OCI-LY3 (cell line): ENCODE measurements around the gene NQO1.
A peak's percentile ranks its signal among the peaks of the same experiment; 100 is the strongest.

Source experiments
- H2AFZ ChIP-seq: fragments of 200-600, 300-600 bp; shearing (Covaris generic); 2 replicates; pipeline ENCODE4 v1.6.0; 2014; ENCODE audit warnings: antibody characterized with exemption, low read depth, low read length
- H3K27ac ChIP-seq: fragments of 200-600, 300-600 bp; sonication (generic); 2 replicates; pipeline ENCODE4 v1.5.1; 2014; ENCODE audit warnings: mild to moderate bottlenecking, low read length, moderate library complexity, mixed read lengths
- H3K27me3 ChIP-seq: fragments of 200-600, 300-600 bp; sonication (generic); 2 replicates; pipeline ENCODE4 v1.6.1; 2014; ENCODE audit warnings: low read depth, low read length, mixed read lengths
- H3K36me3 ChIP-seq: fragments of 200-600, 300-600 bp; sonication (generic); replicated peaks from 2 replicates; pipeline ENCODE3; 2014; ENCODE audit warnings: low read depth, low read length, mixed read lengths
- H3K4me1 ChIP-seq: fragments of 300-600, 200-600 bp; sonication (generic); 2 replicates; pipeline ENCODE4 v1.6.1; 2014; ENCODE audit warnings: low read length, mixed read lengths
- H3K4me2 ChIP-seq: fragments of 200-600, 300-600 bp; sonication (generic); 2 replicates; pipeline ENCODE4 v1.6.1; 2014; ENCODE audit warnings: low read length, mixed read lengths
- H3K4me3 ChIP-seq: fragments of 300-600, 200-600 bp; sonication (generic); 2 replicates; pipeline ENCODE4 v1.5.1; 2014; ENCODE audit warnings: antibody characterized with exemption, mild to moderate bottlenecking, low read length, moderate library complexity
- H3K79me2 ChIP-seq: fragments of 300-600, 200-600 bp; shearing (Covaris generic); 2 replicates; pipeline ENCODE4 v1.6.1; 2014; ENCODE audit warnings: mild to moderate bottlenecking, low read length, mixed read lengths
- H3K9ac ChIP-seq: fragments of 300-600, 200-600 bp; shearing (Covaris generic); 2 replicates; pipeline ENCODE4 v1.6.0; 2014; ENCODE audit warnings: mild to moderate bottlenecking, low read length, moderate library complexity
- H3K9me3 ChIP-seq: fragments of 200-600, 300-600 bp; shearing (Covaris generic); 2 replicates; pipeline ENCODE4 v1.6.1; 2014; ENCODE audit warnings: low read length, mixed read lengths; ENCODE audit not compliant: insufficient read depth
- H4K20me1 ChIP-seq: fragments of 200-600, 300-600 bp; sonication (generic); 2 replicates; pipeline ENCODE4 v1.6.1; 2016; ENCODE audit warnings: low read length, mixed read lengths; ENCODE audit not compliant: insufficient read depth
- EZH2phosphoT487 ChIP-seq: fragments of 200-600 bp; shearing (Covaris generic); IDR thresholded peaks from 2 replicates; pipeline ENCODE4 v1.6.1; 2018; ENCODE audit warnings: antibody characterized with exemption, mixed run types, low read depth
- TF ChIP-seq, protein P1 (sequence below): fragments of 200-600, 300-600 bp; sonication (generic); IDR thresholded peaks from 2 replicates; pipeline ENCODE4 v1.5.1; 2014; ENCODE audit warnings: antibody characterized with exemption, low read length, low read depth

NQO1 gene

DNA sequence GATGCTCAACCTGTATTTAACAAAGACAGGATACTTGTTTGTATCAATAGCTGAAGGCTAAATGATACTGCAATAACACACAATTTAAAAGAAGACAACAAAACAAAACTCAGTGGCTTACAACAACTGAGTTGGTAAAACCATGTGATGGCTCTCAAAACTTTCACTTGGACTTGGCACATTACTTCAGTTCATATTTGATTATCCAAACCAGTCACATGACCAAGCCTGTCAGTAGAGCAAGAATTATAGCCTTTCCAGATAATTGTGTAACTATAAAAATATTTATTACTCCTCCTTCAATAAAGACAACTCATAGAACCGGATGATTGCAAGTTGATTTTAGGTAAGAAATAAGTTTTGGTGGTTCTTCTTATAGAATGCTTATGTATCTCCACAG lies 56.8 kb downstream of the NQO1 start:
- Histone ChIP-seq H3K9ac (no peak overlapping the region), H3K27me3 (no peaks in the 10 kb centered on the region), H4K20me1 (no peaks in the 10 kb centered on the region), H3K4me2 (no peak overlapping the region; the same call in 1 of the 2 replicates), H3K36me3 (peaks cover 19% of the 10 kb centered on the region), H3K4me1 (peaks cover 23% of the 10 kb centered on the region), H3K4me3 (no peak overlapping the region), H2AFZ (no peak overlapping the region), H3K27ac (peak overlapping the region; percentile 57), H3K79me2 (no peaks in the 10 kb centered on the region), H3K9me3 (no peaks in the 10 kb centered on the region)
- TF ChIP-seq, protein P1, sequence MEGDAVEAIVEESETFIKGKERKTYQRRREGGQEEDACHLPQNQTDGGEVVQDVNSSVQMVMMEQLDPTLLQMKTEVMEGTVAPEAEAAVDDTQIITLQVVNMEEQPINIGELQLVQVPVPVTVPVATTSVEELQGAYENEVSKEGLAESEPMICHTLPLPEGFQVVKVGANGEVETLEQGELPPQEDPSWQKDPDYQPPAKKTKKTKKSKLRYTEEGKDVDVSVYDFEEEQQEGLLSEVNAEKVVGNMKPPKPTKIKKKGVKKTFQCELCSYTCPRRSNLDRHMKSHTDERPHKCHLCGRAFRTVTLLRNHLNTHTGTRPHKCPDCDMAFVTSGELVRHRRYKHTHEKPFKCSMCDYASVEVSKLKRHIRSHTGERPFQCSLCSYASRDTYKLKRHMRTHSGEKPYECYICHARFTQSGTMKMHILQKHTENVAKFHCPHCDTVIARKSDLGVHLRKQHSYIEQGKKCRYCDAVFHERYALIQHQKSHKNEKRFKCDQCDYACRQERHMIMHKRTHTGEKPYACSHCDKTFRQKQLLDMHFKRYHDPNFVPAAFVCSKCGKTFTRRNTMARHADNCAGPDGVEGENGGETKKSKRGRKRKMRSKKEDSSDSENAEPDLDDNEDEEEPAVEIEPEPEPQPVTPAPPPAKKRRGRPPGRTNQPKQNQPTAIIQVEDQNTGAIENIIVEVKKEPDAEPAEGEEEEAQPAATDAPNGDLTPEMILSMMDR, result no peak
- no peak for TF ChIP-seq EZH2phosphoT487

DNA sequence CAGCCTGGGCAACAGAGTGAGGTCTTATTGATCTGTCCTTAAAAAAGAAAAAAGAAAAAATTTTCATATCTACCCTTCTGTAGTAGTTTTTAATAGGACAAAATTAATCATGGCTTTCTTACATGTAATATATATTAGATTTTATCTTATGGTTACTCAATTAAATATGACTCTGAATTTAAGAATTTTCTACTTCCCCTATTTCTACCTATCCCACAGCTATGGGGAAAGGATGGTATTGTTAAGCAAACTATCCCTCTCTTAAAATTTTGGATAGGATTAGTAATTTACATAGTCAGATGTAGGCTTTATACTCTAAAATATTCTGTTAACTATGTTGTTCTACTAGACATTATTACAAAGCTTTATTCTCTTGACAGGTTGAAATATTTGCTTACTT lies 62.5 kb downstream of the NQO1 start:
- Histone ChIP-seq H3K4me2 (no peak overlapping the region), H3K27ac (no peak overlapping the region), H3K36me3 (peaks cover 18% of the 10 kb centered on the region), H4K20me1 (no peaks in the 10 kb centered on the region), H3K4me3 (no peak overlapping the region), H3K79me2 (no peaks in the 10 kb centered on the region), H2AFZ (no peak overlapping the region), H3K9ac (no peak overlapping the region), H3K4me1 (no peaks in the 10 kb centered on the region), H3K9me3 (no peaks in the 10 kb centered on the region), H3K27me3 (no peaks in the 10 kb centered on the region)
- TF ChIP-seq EZH2phosphoT487, result no peak
- TF ChIP-seq, protein P1, result no peak

DNA sequence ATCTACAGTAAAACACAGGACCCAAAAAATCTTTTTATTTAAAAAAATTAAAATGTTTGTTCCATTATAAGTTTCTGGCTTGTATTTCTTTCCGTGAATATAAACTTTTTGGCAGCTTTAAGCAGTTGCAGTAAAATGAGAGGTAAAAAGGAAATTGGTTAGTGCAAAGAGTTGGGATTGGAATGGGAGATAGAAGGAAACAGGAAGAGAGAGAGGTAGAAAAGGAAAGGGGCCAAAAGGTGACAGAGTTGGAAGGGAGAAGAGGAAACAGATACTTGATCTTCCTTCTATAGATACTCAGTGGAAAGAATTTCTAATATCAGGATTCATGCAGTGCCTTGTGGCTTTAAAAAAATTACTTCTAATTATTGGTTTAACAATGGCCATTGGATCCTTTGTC lies 63.5 kb downstream of the NQO1 start:
- no peak for TF ChIP-seq EZH2phosphoT487
- TF ChIP-seq, protein P1, result no peak
- H3K36me3 ChIP-seq, result peaks cover 17% of the 10 kb centered on the region
- H3K9me3 ChIP-seq, result no peaks in the 10 kb centered on the region

DNA sequence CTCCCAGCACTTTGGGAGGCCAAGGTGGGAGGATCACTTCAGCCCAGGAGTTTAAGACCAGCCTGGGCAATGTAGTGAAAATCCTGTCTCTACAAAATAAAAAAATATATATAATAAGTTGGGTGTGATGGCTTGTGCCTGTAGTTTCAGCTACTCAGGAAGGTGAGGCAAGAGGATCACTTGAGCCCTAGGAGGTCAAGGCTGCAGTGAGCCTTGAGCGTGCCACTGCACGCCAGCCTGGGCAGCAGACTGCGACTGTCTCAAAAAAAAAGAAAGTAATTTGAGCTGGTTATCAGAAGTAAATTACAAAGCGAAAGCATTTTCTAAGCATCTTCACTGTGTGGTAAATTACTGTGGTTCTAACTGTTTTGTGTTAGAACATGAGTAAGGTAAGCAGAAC lies 66.2 kb downstream of the NQO1 start:
- Histone ChIP-seq H2AFZ (no peak overlapping the region), H3K27ac (no peak overlapping the region), H3K79me2 (no peaks in the 10 kb centered on the region), H3K9me3 (no peaks in the 10 kb centered on the region), H3K4me3 (no peak overlapping the region), H3K36me3 (peaks cover 27% of the 10 kb centered on the region), H4K20me1 (no peaks in the 10 kb centered on the region), H3K4me2 (no peak overlapping the region), H3K9ac (no peak overlapping the region), H3K27me3 (no peaks in the 10 kb centered on the region), H3K4me1 (no peaks in the 10 kb centered on the region)
- TF ChIP-seq, protein P1, result no peak
- TF ChIP-seq EZH2phosphoT487, result no peak

More for the DNA sequence above, 63.5 kb downstream of the NQO1 start:
- no peak overlapping the region for H3K4me3 ChIP-seq
- H3K79me2 ChIP-seq, result no peaks in the 10 kb centered on the region
- no peak overlapping the region for H2AFZ ChIP-seq
- H3K4me2 ChIP-seq, result no peak overlapping the region
- no peaks in the 10 kb centered on the region for H4K20me1 ChIP-seq
- H3K4me1 ChIP-seq, result no peaks in the 10 kb centered on the region
- H3K27me3 ChIP-seq, result no peaks in the 10 kb centered on the region
- no peak overlapping the region for H3K9ac ChIP-seq
- H3K27ac ChIP-seq, result no peak overlapping the region
